Renal cortex interstitium (tissue), 11 donors: ENCODE data around the gene NCAN. TPM values are rescaled to one million over a fixed set of nuclear protein-coding genes. Genes with fewer than 3 reads are reported as not detected.
"Not testable (repeated sequence)": the region's sequence is repeated elsewhere in the genome, so short reads cannot be mapped to it uniquely, and the experiment has no call there.

Experiments
- DNase-seq, 11 donors: peaks; one replicate each; pipeline ENCODE4 v3.0.0-alpha.2; 2013; ENCODE audit warnings: low read depth in 9 of 11, low spot score in 4 of 11; ENCODE audit errors: extremely low read depth in 1 of 11
- polyA plus RNA-seq, 3 donors: library from polyadenylated mRNA; unstranded; fragments of 120-200 nt; gene quantifications; one replicate each; pipeline ENCODE4 v1.2.1, GENCODE V29; 2013; ENCODE audit not compliant: insufficient read length in 3 of 3

Gene NCAN
- polyA plus RNA-seq, 3 donors = 0.03 to 0.39 (median 0.09) TPM

DNA sequence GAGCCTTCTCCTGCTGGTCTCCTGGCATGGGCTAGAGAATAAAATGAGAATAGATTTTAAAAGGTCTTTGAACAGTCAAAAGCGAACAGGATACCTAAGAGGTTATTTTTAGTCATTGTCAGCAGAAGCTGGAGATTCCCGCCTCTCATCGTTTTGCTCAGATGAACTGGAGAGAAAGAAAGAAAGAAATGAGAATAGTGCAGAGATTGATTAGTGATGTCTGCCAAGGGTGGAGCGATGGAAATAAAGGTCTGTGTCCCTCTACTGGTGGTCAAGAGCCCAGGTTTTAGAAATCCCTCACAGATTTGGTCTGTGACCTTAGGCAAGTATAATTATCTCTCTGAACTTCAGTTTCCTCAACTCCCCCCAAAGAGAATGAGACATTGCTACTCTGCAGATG lies 5.3 kb downstream of the NCAN start:
- DNase-seq = no peak

DNA sequence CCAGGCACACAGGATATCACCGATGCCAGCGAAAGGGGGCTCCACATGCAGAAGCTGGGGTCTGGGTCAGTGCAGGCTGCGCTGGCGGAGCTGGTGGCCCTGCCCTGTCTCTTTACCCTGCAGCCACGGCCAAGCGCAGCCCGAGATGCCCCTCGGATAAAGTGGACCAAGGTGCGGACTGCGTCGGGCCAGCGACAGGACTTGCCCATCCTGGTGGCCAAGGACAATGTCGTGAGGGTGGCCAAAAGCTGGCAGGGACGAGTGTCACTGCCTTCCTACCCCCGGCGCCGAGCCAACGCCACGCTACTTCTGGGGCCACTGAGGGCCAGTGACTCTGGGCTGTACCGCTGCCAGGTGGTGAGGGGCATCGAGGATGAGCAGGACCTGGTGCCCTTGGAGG lies 7.2 kb downstream of the NCAN start:
- DNase-seq = no peak

DNA sequence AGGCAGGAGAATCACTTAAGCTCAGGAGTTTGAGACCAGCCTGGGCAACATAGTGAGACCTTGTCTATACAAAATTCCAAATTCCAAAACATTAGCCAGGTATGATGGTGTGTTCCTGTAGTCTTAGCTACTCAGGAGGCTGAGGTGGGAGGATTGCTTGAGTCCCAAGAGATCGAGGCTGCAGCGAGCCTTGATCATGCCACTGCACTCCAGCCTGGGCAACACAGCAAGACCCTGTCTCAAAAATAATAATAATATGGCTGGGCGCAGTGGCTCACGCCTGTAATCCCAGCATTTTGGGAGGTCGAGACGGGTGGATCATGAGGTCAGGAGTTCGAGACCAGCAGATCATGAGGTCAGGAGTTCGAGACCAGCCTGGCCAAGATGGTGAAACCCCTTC lies 9.2 kb downstream of the NCAN start:
- not testable (repeated sequence) for DNase-seq

GRCh38 chr19:19223060-19223459 lies 11.3 kb downstream of the NCAN start:
- DNase-seq = no peak

- DNase-seq = no peak
Observed at GRCh38 chr19:19223636-19224035, 11.9 kb downstream of the NCAN start.

- DNase-seq = no peak
Observed at GRCh38 chr19:19224150-19224851, 12.5 kb downstream of the NCAN start.

DNA sequence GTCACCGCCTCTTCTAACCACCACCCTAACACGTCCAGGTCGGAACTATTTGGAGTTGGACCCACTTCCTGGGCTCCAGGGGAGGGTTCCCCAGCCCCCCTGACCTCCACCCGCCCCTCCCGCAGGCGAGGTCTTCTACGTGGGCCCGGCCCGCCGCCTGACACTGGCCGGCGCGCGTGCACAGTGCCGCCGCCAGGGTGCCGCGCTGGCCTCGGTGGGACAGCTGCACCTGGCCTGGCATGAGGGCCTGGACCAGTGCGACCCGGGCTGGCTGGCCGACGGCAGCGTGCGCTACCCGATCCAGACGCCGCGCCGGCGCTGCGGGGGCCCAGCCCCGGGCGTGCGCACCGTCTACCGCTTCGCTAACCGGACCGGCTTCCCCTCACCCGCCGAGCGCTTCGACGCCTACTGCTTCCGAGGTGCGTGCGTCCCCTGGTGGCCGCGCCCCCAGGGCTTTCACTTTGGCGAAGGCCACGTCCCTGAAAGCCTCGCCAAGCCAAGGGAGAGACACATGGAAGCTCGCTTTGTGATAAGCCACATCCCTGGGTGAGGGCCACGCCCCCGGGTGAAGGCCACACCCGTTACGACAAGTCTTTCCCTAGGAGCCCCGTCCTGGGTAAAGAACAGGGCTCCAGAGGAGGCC lies 13.2 kb downstream of the NCAN start:
- DNase-seq = peak in 9 of 11 donors; percentile 13 to 42 (median 27)

- no peak for DNase-seq
Observed at GRCh38 chr19:19226204-19226603, 14.4 kb downstream of the NCAN start.

DNA sequence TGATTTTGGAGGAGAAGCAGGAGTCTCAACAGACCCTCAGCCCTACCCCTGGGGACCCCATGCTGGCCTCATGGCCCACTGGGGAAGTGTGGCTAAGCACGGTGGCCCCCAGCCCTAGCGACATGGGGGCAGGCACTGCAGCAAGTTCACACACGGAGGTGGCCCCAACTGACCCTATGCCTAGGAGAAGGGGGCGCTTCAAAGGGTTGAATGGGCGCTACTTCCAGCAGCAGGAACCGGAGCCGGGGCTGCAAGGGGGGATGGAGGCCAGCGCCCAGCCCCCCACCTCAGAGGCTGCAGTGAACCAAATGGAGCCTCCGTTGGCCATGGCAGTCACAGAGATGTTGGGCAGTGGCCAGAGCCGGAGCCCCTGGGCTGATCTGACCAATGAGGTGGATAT lies 14.9 kb downstream of the NCAN start:
- DNase-seq = no peak

- DNase-seq = no peak
Observed at GRCh38 chr19:19227217-19227616, 15.5 kb downstream of the NCAN start.

DNA sequence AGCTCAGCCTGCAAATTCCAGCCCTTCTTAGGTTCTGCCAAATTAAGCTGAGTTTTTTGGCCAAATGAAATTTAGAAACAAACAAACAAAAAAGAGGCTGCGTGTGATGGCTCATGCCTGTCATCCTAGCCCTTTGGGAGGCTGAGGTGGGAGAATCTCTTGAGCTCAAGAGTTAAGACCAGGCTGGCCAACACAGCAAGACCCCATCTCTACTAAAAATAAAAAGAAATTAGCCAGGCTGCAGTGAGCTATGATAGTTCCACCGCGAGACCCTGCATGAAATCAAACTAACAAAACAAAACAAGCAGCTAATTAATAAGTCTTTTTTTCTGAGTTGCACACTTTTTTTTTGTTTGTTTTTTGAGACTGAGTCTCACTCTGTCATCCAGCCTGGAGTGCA lies 17.9 kb downstream of the NCAN start:
- DNase-seq = no peak

- no peak for DNase-seq
Observed at GRCh38 chr19:19230999-19231398, 19.2 kb downstream of the NCAN start.

DNA sequence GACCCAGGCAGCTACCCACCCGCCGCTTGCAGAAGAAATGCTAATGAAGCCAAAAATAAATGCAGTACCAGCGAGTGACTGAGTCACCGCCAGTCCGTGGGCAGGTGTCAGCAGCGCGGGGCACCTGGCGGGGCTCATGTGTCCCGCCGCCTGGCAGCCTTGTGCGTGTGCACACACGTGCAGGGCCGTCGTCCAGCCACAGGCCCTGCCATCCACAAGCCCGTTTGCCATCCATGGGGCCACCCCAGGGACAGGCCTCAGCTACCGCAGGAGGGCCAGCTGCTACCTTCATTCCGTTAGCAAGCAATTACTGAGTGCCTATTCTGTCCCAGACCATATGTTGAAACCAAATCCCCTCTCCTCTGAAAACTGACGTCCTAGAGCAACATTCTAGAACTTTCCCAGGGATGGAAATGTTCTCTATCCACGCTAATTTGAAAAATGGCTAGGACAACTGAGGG lies 20.5 kb downstream of the NCAN start:
- no peak for DNase-seq

GRCh38 chr19:19234220-19234816 lies 22.6 kb downstream of the NCAN start:
- DNase-seq = no peak

- no peak for DNase-seq
Observed at GRCh38 chr19:19236173-19236572, 24.4 kb downstream of the NCAN start.

DNA sequence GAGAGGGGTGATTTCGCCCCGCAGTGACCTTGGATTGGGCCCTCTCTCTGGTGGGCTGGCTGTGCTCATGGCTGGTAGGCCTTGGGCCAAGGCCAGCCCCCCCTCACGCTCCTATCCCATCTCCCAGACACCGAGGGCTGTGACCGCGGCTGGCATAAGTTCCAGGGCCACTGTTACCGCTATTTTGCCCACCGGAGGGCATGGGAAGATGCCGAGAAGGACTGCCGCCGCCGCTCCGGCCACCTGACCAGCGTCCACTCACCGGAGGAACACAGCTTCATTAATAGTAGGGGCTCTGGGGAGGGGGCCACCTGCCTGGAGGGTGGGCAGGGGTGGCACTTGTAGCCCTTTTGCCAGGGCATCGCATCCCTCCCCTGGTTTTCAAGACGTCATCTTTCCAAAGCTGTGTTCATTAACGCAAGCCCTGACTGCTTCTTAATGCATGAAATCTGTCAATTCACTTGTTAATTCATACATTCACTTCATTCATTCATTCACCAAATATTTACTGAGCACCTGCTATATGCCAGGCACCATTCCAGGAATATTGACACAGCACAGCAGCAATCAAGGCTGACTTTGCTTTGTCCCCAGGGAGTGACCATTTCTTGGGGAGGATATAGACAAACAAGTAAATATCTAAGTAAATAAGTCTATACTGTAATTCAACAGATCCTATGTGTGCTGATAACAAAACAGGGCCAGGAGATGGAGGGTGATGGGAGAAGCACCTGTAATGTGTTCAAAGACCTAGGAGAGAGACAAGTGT lies 26.6 kb downstream of the NCAN start:
- no peak for DNase-seq

DNA sequence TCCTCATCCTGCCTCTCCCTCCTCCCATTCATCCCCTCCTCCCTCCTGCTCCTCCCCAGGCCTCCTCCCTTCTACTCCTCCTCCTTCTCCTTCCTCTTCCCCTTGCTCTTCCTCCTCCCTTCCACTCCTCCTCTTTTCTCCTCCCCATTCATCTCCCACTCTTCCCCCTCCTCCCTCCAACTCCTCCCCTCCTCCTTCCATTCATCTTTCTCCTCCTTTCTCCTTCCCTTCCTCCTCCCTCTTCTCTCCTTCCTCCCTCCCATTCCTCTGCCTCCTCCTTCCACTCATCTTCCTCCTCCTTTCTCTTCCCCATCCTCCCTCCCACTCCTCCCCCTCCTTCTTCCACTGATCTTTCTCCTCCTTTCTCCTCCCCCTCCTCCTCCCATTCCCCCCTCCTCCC lies 27.9 kb downstream of the NCAN start:
- no peak for DNase-seq

- DNase-seq = no peak
Observed at GRCh38 chr19:19240476-19240875, 28.7 kb downstream of the NCAN start.

- no peak for DNase-seq
Observed at GRCh38 chr19:19250196-19250801, 38.5 kb downstream of the NCAN start.
